ENCODE data around the gene ZNF718.
"Not testable (repeated sequence)": the region's sequence is repeated elsewhere in the genome, so short reads cannot be mapped to it uniquely, and the experiment has no call there.

Gene ZNF718

GRCh38 chr4:161496-162284, 37.4 kb downstream of the ZNF718 start:
- no peak for DNase-seq (ENCODE audit: low spot score)

- not testable (repeated sequence) for DNase-seq (ENCODE audit: low spot score)
Measured at GRCh38 chr4:169640-170039, 45.3 kb downstream of the ZNF718 start.

GRCh38 chr4:171318-171717, 47.0 kb downstream of the ZNF718 start:
- not testable (repeated sequence) for DNase-seq (ENCODE audit: low spot score)

GRCh38 chr4:173666-174314, 49.5 kb downstream of the ZNF718 start:
- no peak for DNase-seq (ENCODE audit: low spot score)

GRCh38 chr4:175986-176385, 51.7 kb downstream of the ZNF718 start:
- DNase-seq (ENCODE audit: low spot score): no peak

GRCh38 chr4:176995-177394, 52.7 kb downstream of the ZNF718 start:
- DNase-seq (ENCODE audit: low spot score): no peak

- not testable (repeated sequence) for DNase-seq (ENCODE audit: low spot score)
Measured at GRCh38 chr4:182225-182624, 57.9 kb downstream of the ZNF718 start.

GRCh38 chr4:188091-188490, 63.8 kb downstream of the ZNF718 start:
- DNase-seq (ENCODE audit: low spot score): no peak

- not testable (repeated sequence) for DNase-seq (ENCODE audit: low spot score)
Measured at GRCh38 chr4:195159-195558, 70.9 kb downstream of the ZNF718 start.

GRCh38 chr4:200936-201335, 76.6 kb downstream of the ZNF718 start:
- DNase-seq (ENCODE audit: low spot score): no peak

GRCh38 chr4:202822-203221, 78.5 kb downstream of the ZNF718 start:
- not testable (repeated sequence) for DNase-seq (ENCODE audit: low spot score)

GRCh38 chr4:205097-205756, 80.9 kb downstream of the ZNF718 start:
- DNase-seq (ENCODE audit: low spot score): no peak

- no peak for DNase-seq (ENCODE audit: low spot score)
Measured at GRCh38 chr4:206054-206453, 81.8 kb downstream of the ZNF718 start.

- not testable (repeated sequence) for DNase-seq (ENCODE audit: low spot score)
Measured at GRCh38 chr4:208416-209096, 84.3 kb downstream of the ZNF718 start.

GRCh38 chr4:211033-211511, 86.8 kb downstream of the ZNF718 start:
- no peak for DNase-seq (ENCODE audit: low spot score)

- peak; percentile 63 for DNase-seq (ENCODE audit: low spot score)
Measured at GRCh38 chr4:212438-213188, 88.3 kb downstream of the ZNF718 start.

GRCh38 chr4:213189-213535, 88.9 kb downstream of the ZNF718 start:
- not testable (repeated sequence) for DNase-seq (ENCODE audit: low spot score)
